Activated CD4-positive, alpha-beta memory T cell treated with anti-CD3 and anti-CD28 coated beads for 36 hours (primary cell): ENCODE results near the gene PPP1R14D. TPM values are rescaled to one million over a fixed set of nuclear protein-coding genes. Genes with fewer than 3 reads are reported as not detected.
A peak's percentile ranks its signal among the peaks of the same experiment; 100 is the strongest.

Source experiments
- CTCF ChIA-PET: fragments of 350-600 bp; sonication (Branson Sonifier 250); formaldehyde crosslinking; loops from one replicate; lab custom pipeline; 2021; ENCODE audit warnings: antibody characterized with exemption, inconsistent platforms; lab: Charles Lee
- POLR2A ChIA-PET: fragments of 350-600 bp; sonication (Branson Sonifier 250); formaldehyde crosslinking; loops from one replicate; lab custom pipeline; 2021; ENCODE audit warnings: antibody characterized with exemption; lab: Charles Lee
- DNase-seq: peaks from one replicate; pipeline ENCODE4 v3.0.0-alpha.2; 2020
- H3K27ac Mint-ChIP-seq: one replicate; pipeline ENCODE4 v1.8.0; 2021; ENCODE audit warnings: mixed read lengths
- H3K27me3 Mint-ChIP-seq: one replicate; pipeline ENCODE4 v1.8.0; 2021; ENCODE audit warnings: mixed read lengths
- H3K36me3 Mint-ChIP-seq: one replicate; pipeline ENCODE4 v1.8.0; 2021; ENCODE audit warnings: mixed read lengths
- H3K4me1 Mint-ChIP-seq: one replicate; pipeline ENCODE4 v1.8.0; 2021; ENCODE audit warnings: low read depth, mixed read lengths
- H3K4me3 Mint-ChIP-seq: one replicate; pipeline ENCODE4 v1.8.0; 2021; ENCODE audit warnings: mild to moderate bottlenecking, mixed read lengths
- H3K9me3 Mint-ChIP-seq: one replicate; pipeline ENCODE4 v1.8.0; 2021; ENCODE audit warnings: mixed read lengths
- intact Hi-C: fragments of 100-400 bp; cut with micrococcal nuclease; formaldehyde crosslinking; loops from one replicate; pipeline ENCODE4 v1.15.1; 2023
- total RNA-seq, 2 experiments: library from RNA; stranded (reverse); gene quantifications; one replicate each; pipeline ENCODE4 v1.2.3, GENCODE V29; 2021

The PPP1R14D gene
- total RNA-seq, 2 experiments from 2014 or later, result not detected

GRCh38 chr15:40812721-40813425 lies 15.6 kb downstream of the PPP1R14D start:
- Mint-ChIP-seq H3K36me3 (peaks cover 22% of the 10 kb centered on the region), H3K4me1 (peaks cover 12% of the 10 kb centered on the region), H3K9me3 (no peaks in the 10 kb centered on the region), H3K27ac (no peak overlapping the region), H3K4me3 (no peak overlapping the region), H3K27me3 (no peaks in the 10 kb centered on the region)
- no peak for DNase-seq
- ChIA-PET POLR2A (no interaction called here), CTCF (interaction anchor here (0.9 to 3.7 kb wide), 3 partner anchors 45 to 81 kb away, joined by 3 to 12 read pairs (median 7); partner anchors contain the start of gene VPS18)
- intact Hi-C loops, result no loop called here

DNA sequence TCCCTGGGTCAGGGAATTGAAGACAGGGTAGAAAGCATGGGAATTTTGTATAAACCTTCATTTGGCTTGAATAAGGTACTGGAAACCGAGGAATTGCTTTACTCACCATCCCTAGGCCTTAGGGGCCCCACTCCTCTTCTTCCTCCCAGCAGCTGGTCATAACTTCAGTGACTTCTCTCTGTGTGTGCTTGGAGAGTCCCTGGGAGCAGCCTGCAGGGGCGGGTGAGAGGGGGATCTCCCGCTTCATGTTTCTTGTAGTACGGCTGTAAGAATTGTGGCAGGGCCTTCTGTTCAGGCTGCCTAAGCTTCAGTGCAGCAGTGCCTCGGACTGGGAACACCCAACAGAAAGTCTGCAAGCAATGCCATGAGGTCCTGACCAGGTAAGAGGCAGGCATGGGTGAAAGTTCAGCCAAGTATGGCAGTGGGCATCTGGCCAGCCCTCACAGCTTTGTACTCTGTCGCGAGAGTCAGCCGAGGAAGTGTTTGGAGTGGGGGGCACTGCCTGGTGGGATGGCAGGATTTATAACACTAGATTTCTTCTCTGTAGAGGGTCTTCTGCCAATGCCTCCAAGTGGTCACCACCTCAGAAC lies 19.6 kb downstream of the PPP1R14D start:
- H3K9me3 Mint-ChIP-seq, result no peaks in the 10 kb centered on the region
- H3K36me3 Mint-ChIP-seq, result peaks cover 20% of the 10 kb centered on the region
- H3K27me3 Mint-ChIP-seq, result no peaks in the 10 kb centered on the region
- ChIA-PET CTCF (interaction anchor here (0.8 to 3.5 kb wide), 2 partner anchors 35 to 50 kb away, joined by 3 to 21 read pairs; partner anchors contain the start of gene SPINT1), POLR2A (no interaction called here)
- H3K27ac Mint-ChIP-seq, result no peak overlapping the region
- peak overlapping the region; percentile 97 for H3K4me3 Mint-ChIP-seq
- peaks cover 21% of the 10 kb centered on the region for H3K4me1 Mint-ChIP-seq
- intact Hi-C loops, result loop anchor here (5.0 kb wide), 1 partner anchor 308 kb away; the partner anchor contains the start of gene INO80
- DNase-seq, result no peak

DNA sequence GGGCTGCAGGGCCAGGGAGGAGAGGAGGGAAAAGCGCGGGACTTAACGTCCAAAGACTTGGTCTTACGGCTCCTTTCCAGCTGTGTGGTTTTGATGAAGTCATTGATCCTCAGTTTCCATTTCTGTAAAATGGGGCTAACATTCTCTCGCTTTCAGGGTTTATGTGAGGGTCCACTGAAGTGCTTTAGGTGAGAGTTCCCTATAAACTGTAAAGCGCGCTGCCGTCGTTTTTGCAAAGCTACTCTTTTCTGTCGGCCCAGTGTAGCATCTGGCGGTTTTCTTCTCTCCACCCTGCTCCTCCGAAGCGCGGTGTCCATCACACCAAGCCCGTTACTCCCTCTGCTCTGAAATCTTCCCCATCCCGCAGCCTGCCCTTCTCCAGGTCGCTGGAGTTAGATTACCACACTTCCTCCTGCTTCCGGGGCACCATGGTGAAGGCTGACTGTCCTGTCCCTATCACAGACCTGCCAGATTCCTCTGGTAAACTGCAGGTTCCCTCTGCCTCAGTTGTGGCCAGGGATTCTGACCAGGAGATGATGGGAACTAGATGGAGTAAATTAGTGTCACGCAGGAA lies 20.5 kb downstream of the PPP1R14D start:
- H3K4me1 Mint-ChIP-seq, result peaks cover 21% of the 10 kb centered on the region
- H3K27ac Mint-ChIP-seq, result peak overlapping the region; percentile 98
- peaks cover 16% of the 10 kb centered on the region for H3K36me3 Mint-ChIP-seq
- POLR2A ChIA-PET, result interaction anchor here (0.9 to 1.5 kb wide), 4 partner anchors 15 to 114 kb away, joined by 3 to 5 read pairs (median 4); partner anchors contain the start of gene SPINT1
- no peak for DNase-seq
- no peaks in the 10 kb centered on the region for H3K27me3 Mint-ChIP-seq
- intact Hi-C loops, result loop anchor here (1.0 to 5.0 kb wide), 13 partner anchors 10 to 475 kb away; partner anchors contain the start of genes CCDC32, INO80, KNL1 and RMDN3
- CTCF ChIA-PET, result interaction anchor here (0.8 to 3.5 kb wide), 7 partner anchors 16 to 365 kb away, joined by 3 to 21 read pairs (median 8); partner anchors contain the start of genes SPINT1 and VPS18
- peak overlapping the region; percentile 97 for H3K4me3 Mint-ChIP-seq
- no peaks in the 10 kb centered on the region for H3K9me3 Mint-ChIP-seq

- Mint-ChIP-seq H3K27ac (peak within 1 kb of the TSS; percentile 98), H3K9me3 (no peaks in the 10 kb centered on the region), H3K4me1 (peaks cover 21% of the 10 kb centered on the region), H3K4me3 (peak within 1 kb of the TSS; percentile 97), H3K27me3 (no peaks in the 10 kb centered on the region), H3K36me3 (peaks cover 17% of the 10 kb centered on the region)
- intact Hi-C loops, result loop anchor here (1.0 to 5.0 kb wide), 13 partner anchors 9 to 476 kb away; partner anchors contain the start of genes CCDC32, INO80, KNL1 and RMDN3
- DNase-seq, result peak; percentile 97
- POLR2A ChIA-PET, result interaction anchor here (0.9 to 1.5 kb wide), 4 partner anchors 14 to 113 kb away, joined by 3 to 5 read pairs (median 4); partner anchors contain the start of gene SPINT1
- CTCF ChIA-PET, result interaction anchor here (1.1 to 3.5 kb wide), 6 partner anchors 15 to 365 kb away, joined by 3 to 21 read pairs (median 9); partner anchors contain the start of gene VPS18
These were observed 21.2 kb downstream of the PPP1R14D start, which contains the start of the genes DNAJC17 and ZFYVE19 for GRCh38 chr15:40807028-40807887. Gene DNAJC17, minus strand, starts transcription at chr15:40807473. Its CDS starts 27 bp downstream, at chr15:40807446. Gene ZFYVE19, plus strand, starts transcription at chr15:40807089. Its CDS starts 501 bp downstream, at chr15:40807590.

GRCh38 chr15:40806672-40807027 lies 21.9 kb downstream of the PPP1R14D start:
- peaks cover 20% of the 10 kb centered on the region for H3K36me3 Mint-ChIP-seq
- peak overlapping the region; percentile 97 for H3K4me3 Mint-ChIP-seq
- POLR2A ChIA-PET, result interaction anchor here (1.4 to 1.5 kb wide), 3 partner anchors 14 to 112 kb away, joined by 3 to 5 read pairs (median 4); partner anchors contain the start of gene SPINT1
- intact Hi-C loops, result loop anchor here (1.0 to 5.0 kb wide), 13 partner anchors 8 to 477 kb away; partner anchors contain the start of genes CCDC32, INO80, KNL1 and RMDN3
- peak overlapping the region; percentile 98 for H3K27ac Mint-ChIP-seq
- H3K4me1 Mint-ChIP-seq, result peaks cover 24% of the 10 kb centered on the region
- CTCF ChIA-PET, result interaction anchor here (0.6 to 3.5 kb wide), 6 partner anchors 15 to 135 kb away, joined by 4 to 21 read pairs (median 9); partner anchors contain the start of gene VPS18
- H3K9me3 Mint-ChIP-seq, result no peaks in the 10 kb centered on the region
- DNase-seq, result no peak
- H3K27me3 Mint-ChIP-seq, result no peaks in the 10 kb centered on the region

DNA sequence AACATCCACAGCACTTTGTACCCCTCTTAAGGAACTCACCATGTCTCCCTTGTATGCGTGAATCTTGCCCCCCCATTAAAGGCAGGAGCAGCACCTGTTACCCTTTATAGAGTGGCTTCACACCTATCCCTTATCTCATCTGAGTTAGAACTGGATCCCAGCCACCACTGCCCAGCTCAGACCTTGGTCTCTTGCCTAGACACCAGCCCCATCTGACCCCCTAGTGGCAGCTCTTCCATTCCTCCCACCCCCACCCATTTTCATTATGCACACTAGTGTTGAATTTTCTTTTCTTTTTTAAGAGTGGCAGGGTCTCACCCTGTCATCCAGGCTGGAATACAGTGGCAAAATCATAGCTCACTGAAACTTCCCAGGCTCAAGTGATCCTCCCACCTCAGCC lies 24.8 kb downstream of the PPP1R14D start:
- Mint-ChIP-seq H3K27me3 (no peaks in the 10 kb centered on the region), H3K4me1 (peaks cover 25% of the 10 kb centered on the region), H3K9me3 (no peaks in the 10 kb centered on the region), H3K4me3 (no peak overlapping the region), H3K36me3 (peaks cover 14% of the 10 kb centered on the region), H3K27ac (no peak overlapping the region)
- no peak for DNase-seq
- POLR2A ChIA-PET, result interaction anchor here (1.0 to 1.3 kb wide), 2 partner anchors 34 to 109 kb away, joined by 3 to 4 read pairs; partner anchors contain the start of gene C15orf62
- intact Hi-C loops, result no loop called here
- CTCF ChIA-PET, result interaction anchor here (0.6 to 1.2 kb wide), 2 partner anchors 13 to 55 kb away, joined by 3 to 5 read pairs; no protein-coding TSS in a partner anchor

DNA sequence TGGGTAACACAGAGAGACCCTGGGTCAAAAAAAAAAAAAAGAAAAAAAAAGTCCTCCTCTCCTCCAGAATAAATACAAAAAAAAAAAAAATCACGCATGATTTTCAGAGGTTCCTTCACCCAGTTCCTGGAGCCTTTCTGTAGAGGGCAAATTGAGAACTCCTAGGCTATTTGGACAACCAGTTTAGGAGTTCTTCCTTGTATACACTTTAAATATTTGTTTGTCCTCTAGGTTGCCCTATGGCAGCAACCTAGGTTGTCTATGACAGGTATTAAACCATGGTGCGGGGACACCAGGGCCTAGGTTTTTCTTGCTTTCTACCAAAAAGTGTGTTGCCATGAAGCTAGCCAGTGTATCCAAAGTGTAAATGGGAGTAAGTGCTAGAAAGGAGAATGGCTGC lies 25.4 kb downstream of the PPP1R14D start:
- CTCF ChIA-PET, result interaction anchor here (0.6 to 2.1 kb wide), 3 partner anchors 12 to 56 kb away, joined by 3 to 10 read pairs (median 5); no protein-coding TSS in a partner anchor
- POLR2A ChIA-PET, result interaction anchor here (1.3 kb wide), 1 partner anchor 109 kb away, joined by 4 read pairs; no protein-coding TSS in a partner anchor
- peaks cover 25% of the 10 kb centered on the region for H3K4me1 Mint-ChIP-seq
- no peaks in the 10 kb centered on the region for H3K9me3 Mint-ChIP-seq
- peaks cover 14% of the 10 kb centered on the region for H3K36me3 Mint-ChIP-seq
- intact Hi-C loops, result no loop called here
- no peak overlapping the region for H3K4me3 Mint-ChIP-seq
- no peaks in the 10 kb centered on the region for H3K27me3 Mint-ChIP-seq
- no peak overlapping the region for H3K27ac Mint-ChIP-seq
- no peak for DNase-seq

GRCh38 chr15:40799523-40799922 lies 29.0 kb downstream of the PPP1R14D start:
- no peak overlapping the region for H3K4me3 Mint-ChIP-seq
- POLR2A ChIA-PET, result no interaction called here
- no peak overlapping the region for H3K27ac Mint-ChIP-seq
- H3K36me3 Mint-ChIP-seq, result peaks cover 12% of the 10 kb centered on the region
- H3K4me1 Mint-ChIP-seq, result peaks cover 22% of the 10 kb centered on the region
- CTCF ChIA-PET, result interaction anchor here (0.9 to 3.2 kb wide), 2 partner anchors 60 to 95 kb away, joined by 4 to 9 read pairs; partner anchors contain the start of gene VPS18
- H3K27me3 Mint-ChIP-seq, result no peaks in the 10 kb centered on the region
- no peak for DNase-seq
- intact Hi-C loops, result no loop called here
- H3K9me3 Mint-ChIP-seq, result no peaks in the 10 kb centered on the region

GRCh38 chr15:40796512-40796911 lies 32.0 kb downstream of the PPP1R14D start:
- ChIA-PET CTCF (interaction anchor here (1.0 kb wide), 2 partner anchors 14 to 63 kb away, joined by 3 to 5 read pairs; no protein-coding TSS in a partner anchor), POLR2A (interaction anchor here (0.8 kb wide), 1 partner anchor 9 kb away, joined by 3 read pairs; no protein-coding TSS in a partner anchor)
- no peak for DNase-seq
- H3K27me3 Mint-ChIP-seq, result no peaks in the 10 kb centered on the region
- H3K36me3 Mint-ChIP-seq, result peaks cover 9% of the 10 kb centered on the region
- H3K27ac Mint-ChIP-seq, result no peak overlapping the region
- intact Hi-C loops, result no loop called here
- peaks cover 34% of the 10 kb centered on the region for H3K4me1 Mint-ChIP-seq
- no peak overlapping the region for H3K4me3 Mint-ChIP-seq
- H3K9me3 Mint-ChIP-seq, result no peaks in the 10 kb centered on the region

DNA sequence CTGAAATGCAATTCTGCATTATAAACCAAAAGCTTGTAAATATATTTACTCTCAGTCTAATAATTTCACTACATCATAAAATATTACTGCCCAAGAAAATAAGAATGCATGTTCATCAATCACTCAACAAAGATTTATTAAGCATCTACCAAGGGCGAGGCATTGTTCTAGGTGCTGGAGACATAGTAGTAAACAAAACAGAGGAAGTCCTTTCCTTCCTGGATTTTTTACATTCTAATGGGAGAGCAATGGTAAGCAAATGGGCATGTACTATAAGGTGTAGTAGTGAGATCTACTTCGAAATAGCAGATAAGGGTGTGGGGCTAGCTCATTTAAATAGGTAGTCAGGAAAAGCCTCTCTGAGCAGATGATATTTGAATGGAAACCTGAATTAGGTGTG lies 32.5 kb downstream of the PPP1R14D start:
- POLR2A ChIA-PET, result no interaction called here
- peaks cover 32% of the 10 kb centered on the region for H3K4me1 Mint-ChIP-seq

More for the DNA sequence above, 32.5 kb downstream of the PPP1R14D start:
- Mint-ChIP-seq H3K36me3 (peaks cover 7% of the 10 kb centered on the region), H3K4me3 (no peak overlapping the region), H3K27me3 (no peaks in the 10 kb centered on the region), H3K9me3 (no peaks in the 10 kb centered on the region), H3K27ac (no peak overlapping the region)
- no peak for DNase-seq
- intact Hi-C loops, result no loop called here
- CTCF ChIA-PET, result interaction anchor here (1.0 kb wide), 2 partner anchors 14 to 63 kb away, joined by 3 to 5 read pairs; no protein-coding TSS in a partner anchor
